Stimulated activated CD8-positive, alpha-beta memory T cell treated with anti-CD3 and anti-CD28 coated beads, Interleukin-12 subunit alpha, Interleukin-12 subunit beta, amount 100 ng/mL, for 24 hours (primary cell): ENCODE measurements around the gene MCC.

Experiments
- DNase-seq: peaks from one replicate; pipeline ENCODE4 v3.0.0-alpha.2; 2020; ENCODE audit errors: extremely low read depth

MCC gene

DNA sequence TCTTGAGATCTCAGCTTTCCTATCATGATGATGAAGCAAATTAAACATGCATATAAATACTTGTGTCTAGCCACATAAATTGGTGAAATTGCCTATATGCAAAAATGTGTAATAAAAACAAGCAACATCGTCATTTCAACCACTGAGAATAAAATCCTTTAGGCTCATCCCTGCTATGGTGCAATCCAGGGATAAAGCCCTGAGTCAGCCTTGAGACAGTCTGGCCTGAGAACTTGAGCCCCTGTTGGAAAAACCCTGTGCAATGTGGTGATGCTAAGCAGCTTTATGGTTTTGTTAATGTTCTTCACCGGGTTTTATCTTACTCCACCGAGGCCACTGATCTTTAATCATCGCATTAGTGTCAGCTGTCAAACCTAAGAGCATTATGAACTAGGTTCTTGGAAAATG, 341.1 kb downstream of the MCC start:
- no peak for DNase-seq

DNA sequence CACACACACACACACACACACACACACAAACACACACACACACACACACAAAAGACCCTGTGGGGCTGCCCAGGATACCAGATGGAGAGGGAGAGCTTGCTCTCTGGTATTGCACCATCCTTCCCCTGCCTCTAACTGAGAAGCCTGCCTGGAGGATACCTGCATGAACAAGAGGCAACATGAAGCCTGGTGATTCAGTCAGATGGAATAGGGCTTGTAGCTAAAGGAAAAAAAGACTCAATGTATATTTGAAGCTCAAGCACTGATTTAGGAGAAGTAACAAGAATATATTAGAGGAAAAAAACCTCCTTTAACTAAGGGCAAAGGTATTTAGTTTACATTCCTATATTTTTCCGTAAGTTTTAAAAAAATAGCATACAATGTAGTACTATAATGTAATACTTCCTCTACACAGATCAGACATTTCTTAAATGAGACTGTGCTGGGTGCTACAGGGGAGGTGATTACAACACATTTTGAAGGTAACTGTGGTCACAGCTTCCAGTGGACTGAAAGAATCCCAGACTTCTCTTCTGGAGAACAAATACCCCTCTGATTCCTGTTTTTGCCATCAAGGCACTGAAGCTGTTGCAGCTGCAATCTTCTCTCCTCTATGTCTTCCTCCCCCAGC, 342.4 kb downstream of the MCC start:
- no peak for DNase-seq

DNA sequence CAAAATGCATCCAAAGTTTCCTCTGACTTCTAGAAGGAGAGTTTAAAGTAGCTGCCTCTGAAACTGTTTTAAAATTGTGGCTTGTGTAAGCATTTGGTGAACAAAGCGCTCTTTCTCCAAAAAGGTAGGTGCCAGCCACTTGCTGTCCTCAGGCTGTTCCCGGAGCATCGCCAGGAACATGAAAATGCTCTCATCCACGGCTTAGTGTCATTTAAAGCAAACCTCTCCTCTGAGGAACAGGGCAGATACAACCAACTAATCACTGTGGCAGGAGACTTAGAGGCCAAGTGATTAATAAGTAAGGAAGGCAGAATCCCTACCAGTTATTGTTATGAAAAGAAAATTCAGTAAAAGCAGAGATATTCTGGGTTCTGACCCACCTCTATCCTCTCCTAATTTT, 346.1 kb downstream of the MCC start:
- no peak for DNase-seq

DNA sequence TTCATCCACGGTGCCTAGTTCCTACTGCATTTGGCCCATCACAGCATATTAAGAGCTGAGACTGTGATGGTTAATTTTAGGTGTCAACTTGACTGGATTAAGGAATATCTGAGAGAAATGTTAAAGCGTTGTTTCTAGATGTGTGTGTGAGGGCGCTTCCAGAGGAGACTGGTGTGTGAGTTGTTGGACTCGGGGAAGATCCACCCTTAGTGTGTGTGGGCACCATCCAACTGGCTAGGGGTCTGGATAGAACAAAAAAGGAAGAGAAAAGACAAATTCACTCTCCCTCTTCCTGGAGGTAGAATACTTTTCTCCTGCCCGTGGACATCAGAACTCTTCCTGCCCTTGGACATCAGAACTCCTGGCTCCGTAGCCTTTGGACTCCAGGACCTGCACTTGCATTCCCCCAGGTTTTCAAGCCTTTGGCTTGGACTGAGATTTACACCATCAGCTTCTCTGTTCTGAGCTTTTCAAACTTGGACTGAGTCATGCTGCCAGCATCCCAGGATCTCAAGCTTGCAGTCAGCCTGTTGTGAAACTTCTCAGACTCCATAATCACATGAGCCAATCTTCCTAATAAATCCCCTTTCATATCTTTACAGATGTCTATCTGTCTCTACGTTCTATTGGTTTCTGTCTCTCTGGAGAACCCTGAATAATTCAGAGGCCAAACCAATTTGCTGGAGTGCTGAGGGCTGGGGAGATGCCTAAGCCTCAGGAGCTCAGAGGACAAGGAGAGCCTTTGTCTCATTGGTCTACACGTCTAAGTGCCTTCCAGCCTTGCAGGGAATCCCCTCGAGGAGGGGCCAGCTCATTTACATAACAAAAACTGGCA, 347.2 kb downstream of the MCC start:
- DNase-seq = no peak

DNA sequence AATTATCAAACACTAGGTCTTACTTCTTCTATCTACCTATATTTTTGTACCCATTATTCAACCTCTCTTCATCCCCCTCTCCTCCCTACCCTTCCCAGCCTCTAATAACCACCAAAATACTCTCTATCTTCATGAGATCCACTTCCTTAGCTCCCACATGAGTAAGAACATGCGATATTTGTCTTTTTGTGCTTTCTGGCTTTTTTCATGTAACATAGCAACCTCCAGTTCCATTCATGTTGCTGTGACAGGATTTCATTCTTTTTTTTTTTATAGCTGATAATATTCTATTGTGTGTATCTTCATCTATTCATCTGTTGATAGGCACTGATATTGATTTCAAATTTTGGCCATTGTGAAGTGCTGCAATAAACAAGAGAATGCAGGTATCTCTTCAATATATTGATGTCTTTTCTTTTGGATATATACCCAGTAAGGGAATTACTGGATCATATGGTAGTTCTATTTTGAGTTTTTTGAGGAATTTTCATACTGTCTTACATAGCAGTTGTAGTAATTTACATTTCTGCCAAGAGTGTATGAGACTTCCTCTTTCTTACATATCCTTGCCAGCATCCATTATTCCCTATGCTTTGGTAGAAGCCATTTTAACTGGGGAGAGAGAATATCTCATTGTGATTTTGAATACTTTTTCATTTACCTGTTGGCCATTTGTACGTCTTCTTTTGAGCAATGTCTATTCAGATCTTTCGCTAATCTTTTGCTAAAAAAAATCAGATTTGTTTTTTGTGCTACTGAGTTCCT, 354.9 kb downstream of the MCC start:
- no peak for DNase-seq

DNA sequence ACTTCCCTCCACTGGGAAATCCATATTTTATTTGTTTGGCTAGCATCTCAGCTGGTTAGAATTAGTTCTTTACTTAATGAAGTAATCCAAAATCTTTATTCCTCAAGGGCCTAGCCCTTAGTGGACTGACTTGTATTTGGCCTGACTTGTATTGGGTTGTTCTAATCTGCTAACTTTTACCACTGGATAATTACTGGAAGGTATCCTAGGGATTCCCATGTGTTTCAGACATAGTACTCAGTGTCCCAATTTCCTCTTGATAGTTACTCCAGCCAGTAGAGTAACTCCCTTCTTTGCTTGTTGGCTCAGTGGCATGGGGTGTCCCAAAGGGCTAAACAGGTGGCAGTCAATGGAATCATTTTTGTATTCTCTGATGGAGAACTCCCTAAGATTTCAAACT, 355.7 kb downstream of the MCC start:
- no peak for DNase-seq

DNA sequence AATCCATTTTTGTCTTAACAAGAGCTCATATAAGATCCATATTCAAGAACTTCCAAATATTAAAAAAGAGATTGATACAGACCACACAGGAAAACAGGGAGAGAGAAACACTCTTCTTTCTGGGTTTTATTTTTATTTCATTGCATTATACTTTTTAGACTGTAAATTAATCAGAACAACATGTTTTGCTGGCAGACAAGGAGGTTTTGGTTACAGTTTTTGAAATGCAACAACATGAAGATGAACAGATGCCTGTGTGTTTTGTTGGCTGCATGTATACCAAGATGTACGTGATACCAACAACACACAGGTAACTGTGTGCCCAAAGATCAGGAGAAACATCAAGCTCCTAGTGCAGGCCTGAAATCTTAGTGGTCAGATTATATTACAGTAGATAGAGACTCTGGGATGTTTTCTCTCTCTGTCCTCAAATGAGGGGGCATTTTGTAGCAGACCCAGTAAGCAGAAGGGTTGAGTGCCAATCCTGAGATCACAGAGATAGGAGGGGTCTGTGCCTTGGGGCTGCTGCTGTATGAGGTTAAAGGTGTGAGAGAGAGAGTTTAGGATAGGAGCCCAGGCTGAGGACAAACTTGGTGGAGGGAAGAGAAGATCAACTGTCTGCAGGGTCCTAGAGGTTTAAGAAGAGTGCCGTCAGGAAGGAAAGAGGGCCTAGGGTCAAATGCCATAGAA, 359.5 kb downstream of the MCC start:
- DNase-seq = no peak

DNA sequence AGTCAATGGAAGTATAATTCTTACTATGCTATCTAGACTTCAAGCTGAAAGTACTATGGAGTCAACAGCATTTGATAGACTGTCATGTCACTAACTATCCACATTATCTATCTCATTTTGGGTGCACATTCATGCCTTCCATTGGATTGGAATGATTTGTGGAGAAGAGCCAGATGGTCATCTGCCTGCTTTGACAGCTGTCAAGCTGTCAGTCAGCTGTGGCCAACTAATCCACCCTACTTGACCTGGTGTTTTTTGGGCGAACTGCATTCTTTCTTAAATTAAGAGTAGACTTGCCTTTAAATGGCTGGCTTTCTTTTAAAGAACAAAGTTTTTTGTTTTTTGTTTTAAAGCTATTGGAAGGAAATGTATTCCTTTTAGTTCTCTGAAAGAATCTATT, 360.2 kb downstream of the MCC start:
- no peak for DNase-seq

DNA sequence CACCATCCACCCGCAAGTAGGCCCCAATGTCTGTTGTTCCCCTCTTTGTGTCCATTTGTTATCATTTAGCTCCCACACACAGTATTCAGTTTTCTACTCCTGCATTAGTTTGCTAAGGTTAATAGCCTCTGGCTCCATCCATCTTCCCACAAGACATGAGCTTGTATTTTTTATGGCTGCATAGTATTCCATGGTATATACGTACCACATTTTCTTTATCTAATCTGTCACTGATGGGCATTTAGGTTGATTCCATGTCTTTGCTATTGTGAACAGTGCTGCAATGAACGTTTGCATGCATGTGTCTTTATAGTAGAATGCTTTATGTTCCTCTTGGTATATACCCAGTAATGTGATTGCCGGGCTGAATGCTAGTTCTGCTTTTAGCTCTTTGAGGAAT, 361.2 kb downstream of the MCC start:
- DNase-seq = no peak

DNA sequence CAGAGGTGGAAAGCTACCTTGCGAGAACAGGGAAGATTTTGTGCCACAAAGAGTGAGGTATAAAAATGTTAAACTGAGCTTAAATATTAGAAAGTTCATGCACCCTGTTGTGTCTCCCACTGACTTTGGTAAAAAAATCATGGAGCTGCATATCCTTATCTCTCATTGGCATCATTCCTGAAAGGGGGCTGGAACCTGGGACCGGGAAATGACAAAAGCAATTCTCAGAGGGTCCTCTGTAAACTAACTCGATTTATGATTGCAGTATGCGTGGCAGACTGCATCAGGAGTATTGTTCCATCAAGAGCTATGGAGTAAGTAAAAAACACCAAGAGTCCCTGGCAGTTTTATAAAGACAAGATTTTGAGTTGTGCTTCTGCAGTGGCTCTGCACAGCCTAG, 362.9 kb downstream of the MCC start:
- DNase-seq = no peak

DNA sequence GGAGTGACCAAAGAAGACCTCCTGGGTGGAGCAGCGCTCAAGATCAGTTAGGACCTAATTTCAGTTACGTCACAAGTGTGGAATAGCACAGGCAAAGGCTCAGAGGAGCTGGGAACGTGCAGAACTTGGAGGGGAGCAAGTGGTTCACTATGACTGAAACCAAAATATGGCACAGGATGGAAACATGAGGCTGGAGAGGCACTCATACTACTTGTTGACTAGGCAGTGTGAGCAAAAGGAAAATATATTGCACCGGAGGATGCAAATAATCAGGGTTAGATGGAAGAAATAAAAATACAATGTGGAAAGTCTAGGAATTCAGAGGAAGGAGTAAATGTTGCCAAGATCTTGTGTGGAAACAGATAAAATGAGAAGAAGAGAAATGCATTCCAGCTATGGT, 363.3 kb downstream of the MCC start:
- no peak for DNase-seq

DNA sequence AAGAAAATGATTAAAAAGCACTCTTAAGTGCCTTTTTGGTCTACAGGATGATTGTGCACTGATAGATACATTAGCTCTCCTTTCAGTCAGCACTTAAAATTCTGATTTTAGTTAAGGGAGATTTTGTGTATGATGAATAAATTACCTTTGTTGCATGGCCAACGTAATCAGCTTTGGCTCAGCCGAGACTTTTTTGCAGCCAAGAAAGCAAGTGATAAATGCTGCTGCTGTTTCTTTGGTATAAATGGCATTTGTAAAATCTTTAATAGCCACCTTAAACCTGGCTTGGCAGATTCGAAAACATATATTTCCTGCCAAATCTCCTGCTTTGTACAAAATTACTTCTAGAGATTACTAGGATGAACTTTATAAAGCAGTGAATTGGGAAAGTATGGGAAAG, 364.0 kb downstream of the MCC start:
- no peak for DNase-seq

DNA sequence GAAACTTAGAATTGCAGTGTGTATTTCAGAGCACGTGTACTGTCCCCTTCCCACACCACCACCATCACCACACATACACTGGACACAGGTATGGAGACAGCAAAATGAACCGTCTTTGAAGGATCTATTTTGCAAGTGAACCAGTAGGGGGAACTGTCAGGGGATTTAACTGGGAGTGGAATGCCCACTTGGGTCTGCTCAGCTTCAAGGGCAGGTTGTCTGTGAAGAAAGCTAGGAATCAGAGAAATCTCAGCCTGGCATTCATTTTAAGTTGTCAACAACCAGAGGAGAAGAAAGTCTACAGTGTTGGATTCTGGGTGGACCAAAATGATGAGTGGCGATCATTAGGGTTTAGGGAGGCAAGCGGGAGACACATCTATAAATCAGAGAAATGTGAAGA, 364.6 kb downstream of the MCC start:
- no peak for DNase-seq

DNA sequence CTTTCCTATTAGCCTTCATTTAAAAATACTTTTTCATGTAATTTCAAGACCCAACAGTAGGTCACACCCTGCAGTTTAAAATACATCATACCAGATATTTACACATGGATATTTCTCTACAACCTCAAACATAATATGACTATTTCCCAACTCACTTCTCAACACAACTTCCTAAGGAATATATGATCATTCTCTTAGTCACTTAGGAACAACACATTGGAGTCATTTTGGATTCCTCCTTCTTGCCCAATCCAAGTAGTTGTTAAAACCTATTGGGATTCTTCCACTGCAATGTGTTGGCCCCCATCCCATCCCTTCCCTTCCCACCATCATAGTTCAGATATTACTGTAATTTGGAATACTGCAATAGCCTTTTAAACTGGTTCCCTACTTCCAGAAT, 366.2 kb downstream of the MCC start:
- DNase-seq = no peak

DNA sequence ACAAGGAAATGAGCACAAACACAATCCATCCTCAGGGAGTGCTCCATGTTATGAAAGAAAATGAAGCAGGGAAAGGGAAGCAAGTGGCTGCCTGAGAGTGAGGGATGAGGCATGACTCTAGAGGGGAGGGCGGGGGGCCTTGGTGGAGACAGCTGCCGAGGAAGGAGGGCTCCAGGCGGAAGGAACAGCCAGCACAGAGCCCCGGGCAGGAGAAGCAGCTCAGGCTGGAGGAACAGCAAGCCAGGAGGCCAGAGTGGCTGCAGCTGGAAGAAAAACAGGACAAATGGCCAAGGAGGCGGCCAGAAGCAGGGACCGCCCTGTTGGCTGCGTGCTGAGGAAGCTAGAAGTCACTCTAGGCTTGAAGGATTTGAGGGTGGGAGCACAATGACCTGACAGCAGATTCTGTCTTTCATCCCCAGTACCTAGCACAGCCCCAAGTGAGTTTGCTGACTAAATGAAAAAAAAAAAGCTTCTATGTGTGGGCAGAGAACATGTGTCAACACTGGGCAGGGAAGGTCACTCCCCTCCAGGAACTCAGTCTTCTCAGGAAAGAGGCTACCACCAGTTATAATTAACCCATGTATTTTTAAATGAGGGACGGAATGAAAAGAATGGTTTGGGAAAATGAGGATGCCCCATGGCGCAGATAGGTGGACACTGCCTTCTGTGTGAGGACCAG, 368.9 kb downstream of the MCC start:
- DNase-seq = no peak

DNA sequence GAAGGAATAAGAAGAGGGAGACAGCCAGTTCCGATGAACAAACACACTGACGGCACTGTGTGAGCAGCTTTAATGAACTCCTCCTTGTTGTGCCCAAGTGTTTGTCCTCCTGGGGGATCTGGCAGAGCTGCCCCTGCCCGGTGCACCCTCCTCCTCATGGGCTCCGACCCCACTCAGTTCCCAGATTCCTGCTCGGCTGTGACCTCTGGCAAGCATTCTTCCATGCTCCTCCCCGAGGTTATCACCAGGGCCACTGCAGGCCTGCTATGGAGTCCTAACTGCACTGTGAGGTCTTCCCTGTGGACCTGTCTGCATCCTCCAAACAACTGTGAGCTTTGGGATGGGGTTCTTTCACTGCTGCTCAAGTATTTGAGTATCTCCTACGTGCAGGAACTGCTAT, 369.5 kb downstream of the MCC start:
- DNase-seq = no peak

DNA sequence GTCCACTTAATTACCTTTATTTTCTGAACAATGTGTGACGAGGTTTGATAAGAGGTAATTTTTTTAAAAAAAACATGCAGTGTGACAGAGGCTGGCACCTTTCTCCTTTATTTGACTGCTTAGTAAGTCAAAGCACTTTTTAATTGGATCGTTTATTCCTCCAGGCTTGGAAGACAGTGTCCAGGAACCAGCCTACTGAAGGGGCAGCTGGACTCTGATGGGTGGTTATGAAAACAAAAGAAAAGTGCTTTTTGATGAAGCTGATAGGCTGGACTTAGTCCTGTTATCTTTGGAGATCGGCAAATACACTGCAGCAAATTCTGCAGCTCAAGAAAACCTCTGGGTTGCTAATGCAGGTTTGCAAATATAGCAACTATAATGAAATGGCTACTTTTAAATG, 370.0 kb downstream of the MCC start:
- no peak for DNase-seq

DNA sequence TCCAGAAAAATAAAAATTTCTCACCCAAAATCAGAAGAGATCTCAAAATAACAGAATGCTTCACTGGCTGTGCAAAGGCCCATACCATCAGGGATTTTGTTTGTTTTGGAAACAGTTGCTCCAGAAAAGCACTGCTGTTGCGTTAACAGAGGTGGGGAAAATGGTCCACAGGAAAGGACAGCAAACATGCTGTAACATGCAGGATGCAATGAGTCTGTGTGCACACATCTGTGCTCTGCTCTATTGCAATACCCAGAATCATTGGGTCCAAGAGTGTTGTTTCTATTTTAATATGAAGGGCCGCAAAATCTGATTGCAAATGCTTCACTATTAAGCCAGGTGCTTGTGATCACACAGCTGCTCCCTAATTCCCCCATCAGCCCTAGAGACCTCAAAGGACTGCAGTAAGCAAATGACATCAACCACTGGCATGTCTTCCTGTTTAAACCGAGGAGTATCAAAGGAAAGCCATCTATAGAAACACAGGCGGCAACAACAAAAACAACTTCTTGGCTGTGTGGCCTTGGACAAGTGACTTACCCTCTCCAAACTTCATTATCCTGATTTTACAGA, 370.6 kb downstream of the MCC start:
- DNase-seq = no peak

DNA sequence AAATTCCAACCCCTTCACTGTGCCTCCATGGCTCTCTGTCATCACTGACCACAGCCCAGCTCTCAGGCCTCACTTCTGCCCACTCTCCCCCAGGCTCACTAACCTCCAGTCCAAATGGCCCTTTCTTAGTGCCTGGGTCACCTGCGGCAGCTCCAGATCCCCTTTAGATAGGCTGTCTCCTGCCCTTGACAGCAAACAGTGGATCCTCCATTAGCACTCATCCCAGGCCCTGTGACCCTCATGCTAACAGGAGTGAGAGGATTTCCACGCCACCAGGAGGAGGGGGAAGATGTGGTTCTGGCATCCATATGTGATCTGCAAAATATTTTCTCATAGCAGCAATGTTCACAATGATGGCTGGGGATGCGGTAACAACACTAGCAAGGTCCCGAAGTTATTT, 372.3 kb downstream of the MCC start:
- DNase-seq = no peak

DNA sequence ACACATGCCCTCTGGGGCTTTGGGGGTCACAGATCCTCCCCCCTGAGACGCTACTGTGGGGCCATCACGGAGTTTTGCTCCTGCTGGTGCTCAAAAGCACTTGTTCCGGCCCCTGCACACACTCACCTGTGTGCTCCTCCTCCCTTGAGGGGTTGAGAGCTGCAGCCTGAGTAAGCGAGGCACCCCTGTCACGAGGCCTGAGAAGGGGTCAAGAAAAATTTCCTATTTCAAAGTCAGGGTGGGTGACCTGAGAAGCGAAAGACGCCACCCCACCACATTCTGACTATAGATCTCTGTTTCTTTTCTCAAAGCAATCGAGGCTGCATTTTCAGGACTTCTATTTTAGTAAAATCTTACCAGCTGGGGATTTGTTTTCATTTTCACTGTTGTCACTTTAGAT, 373.2 kb downstream of the MCC start:
- DNase-seq = no peak

DNA sequence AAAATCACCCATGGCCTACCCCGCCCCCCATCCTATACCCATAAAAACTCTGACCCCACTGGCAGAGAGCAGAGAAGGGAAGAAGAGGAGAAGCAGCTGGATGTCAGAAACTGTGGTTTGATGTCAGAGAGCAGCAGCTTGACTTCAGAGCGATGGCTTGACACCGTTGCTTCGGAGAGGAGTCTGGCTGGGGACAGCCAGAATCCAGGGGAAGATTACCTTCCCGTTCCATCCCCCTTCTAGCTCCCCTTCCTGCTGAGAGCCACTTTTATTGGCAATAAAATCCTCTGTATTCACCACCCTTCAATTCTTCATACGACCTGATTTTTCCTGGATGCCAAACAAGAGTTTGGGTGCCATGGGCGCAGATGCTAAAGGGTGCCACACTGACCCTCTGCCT, 373.7 kb downstream of the MCC start:
- no peak for DNase-seq
